ENCODE measurements around the gene CSMD2.

Gene CSMD2

DNA sequence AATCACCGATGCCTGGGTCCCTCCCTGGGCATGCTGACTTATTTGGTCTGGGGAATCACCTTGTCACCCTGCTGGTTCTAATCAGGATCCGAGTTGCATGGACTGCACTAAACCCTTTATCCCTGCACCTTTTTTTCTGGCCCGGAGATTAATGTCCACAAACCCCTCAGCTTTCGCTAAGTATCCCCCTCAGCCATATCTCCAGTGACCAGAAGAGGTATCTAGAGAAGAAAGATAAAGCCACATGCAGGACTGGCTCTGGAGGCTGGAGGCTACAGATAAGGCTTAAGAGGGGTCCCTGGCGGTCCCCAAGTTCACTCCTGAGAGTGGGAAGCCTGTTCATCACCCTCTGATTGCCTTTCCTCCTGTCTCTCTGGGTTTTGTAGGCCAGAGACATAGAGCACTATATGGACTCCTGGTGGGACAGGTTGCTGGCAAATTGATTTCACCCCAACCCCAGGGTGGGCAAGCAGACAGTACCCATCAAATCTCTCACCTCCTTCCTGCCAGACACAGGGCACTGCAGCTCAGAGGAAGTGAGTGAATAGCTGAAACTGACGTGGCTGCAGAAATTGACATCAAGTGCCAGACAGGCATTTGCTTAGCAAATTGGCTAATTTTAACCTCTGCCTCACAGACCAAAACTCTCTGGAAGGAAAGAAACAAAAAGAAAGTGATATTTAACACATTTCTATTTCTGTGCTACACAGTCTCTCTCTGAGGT, 262.4 kb downstream of the CSMD2 start:
- TF ChIP-seq, protein P1, sequence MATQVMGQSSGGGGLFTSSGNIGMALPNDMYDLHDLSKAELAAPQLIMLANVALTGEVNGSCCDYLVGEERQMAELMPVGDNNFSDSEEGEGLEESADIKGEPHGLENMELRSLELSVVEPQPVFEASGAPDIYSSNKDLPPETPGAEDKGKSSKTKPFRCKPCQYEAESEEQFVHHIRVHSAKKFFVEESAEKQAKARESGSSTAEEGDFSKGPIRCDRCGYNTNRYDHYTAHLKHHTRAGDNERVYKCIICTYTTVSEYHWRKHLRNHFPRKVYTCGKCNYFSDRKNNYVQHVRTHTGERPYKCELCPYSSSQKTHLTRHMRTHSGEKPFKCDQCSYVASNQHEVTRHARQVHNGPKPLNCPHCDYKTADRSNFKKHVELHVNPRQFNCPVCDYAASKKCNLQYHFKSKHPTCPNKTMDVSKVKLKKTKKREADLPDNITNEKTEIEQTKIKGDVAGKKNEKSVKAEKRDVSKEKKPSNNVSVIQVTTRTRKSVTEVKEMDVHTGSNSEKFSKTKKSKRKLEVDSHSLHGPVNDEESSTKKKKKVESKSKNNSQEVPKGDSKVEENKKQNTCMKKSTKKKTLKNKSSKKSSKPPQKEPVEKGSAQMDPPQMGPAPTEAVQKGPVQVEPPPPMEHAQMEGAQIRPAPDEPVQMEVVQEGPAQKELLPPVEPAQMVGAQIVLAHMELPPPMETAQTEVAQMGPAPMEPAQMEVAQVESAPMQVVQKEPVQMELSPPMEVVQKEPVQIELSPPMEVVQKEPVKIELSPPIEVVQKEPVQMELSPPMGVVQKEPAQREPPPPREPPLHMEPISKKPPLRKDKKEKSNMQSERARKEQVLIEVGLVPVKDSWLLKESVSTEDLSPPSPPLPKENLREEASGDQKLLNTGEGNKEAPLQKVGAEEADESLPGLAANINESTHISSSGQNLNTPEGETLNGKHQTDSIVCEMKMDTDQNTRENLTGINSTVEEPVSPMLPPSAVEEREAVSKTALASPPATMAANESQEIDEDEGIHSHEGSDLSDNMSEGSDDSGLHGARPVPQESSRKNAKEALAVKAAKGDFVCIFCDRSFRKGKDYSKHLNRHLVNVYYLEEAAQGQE (IDR thresholded peaks at IDR 0.05; ENCODE audit: insufficient read depth in 1 of 2, low read depth in 2 of 2, low read length in 2 of 2) = no peak
- TF ChIP-seq POLR2AphosphoS5 (IDR thresholded peaks at IDR 0.05; ENCODE audit: low read depth, low read length) (no peak), SIN3A (IDR thresholded peaks at IDR 0.05; ENCODE audit: borderline replicate concordance, insufficient read depth, low read length) (no peak), FOXP2 (optimal IDR thresholded peaks at IDR 0.05; ENCODE audit: borderline replicate concordance, extremely low read depth, extremely low read length, insufficient read depth) (no peak), TAF1 (IDR thresholded peaks at IDR 0.05; ENCODE audit: borderline replicate concordance, insufficient read depth, low read length) (no peak)

- TF ChIP-seq FOXP2 (optimal IDR thresholded peaks at IDR 0.05; ENCODE audit: borderline replicate concordance, extremely low read depth, extremely low read length, insufficient read depth) (no peak), TAF1 (IDR thresholded peaks at IDR 0.05; ENCODE audit: borderline replicate concordance, insufficient read depth, low read length) (no peak), POLR2AphosphoS5 (IDR thresholded peaks at IDR 0.05; ENCODE audit: low read depth, low read length) (no peak), SIN3A (IDR thresholded peaks at IDR 0.05; ENCODE audit: borderline replicate concordance, insufficient read depth, low read length) (no peak)
- TF ChIP-seq, protein P1 (IDR thresholded peaks at IDR 0.05; ENCODE audit: insufficient read depth in 1 of 2, low read depth in 2 of 2, low read length in 2 of 2) = no peak
Observed at GRCh38 chr1:33899746-33900145, 265.3 kb downstream of the CSMD2 start.

GRCh38 chr1:33898881-33899280, 266.1 kb downstream of the CSMD2 start:
- no peak for TF ChIP-seq TAF1 (IDR thresholded peaks at IDR 0.05; ENCODE audit: borderline replicate concordance, insufficient read depth, low read length)
- TF ChIP-seq, protein P1 (IDR thresholded peaks at IDR 0.05; ENCODE audit: insufficient read depth in 1 of 2, low read depth in 2 of 2, low read length in 2 of 2) = no peak
- TF ChIP-seq SIN3A (IDR thresholded peaks at IDR 0.05; ENCODE audit: borderline replicate concordance, insufficient read depth, low read length) = no peak
- no peak for TF ChIP-seq POLR2AphosphoS5 (IDR thresholded peaks at IDR 0.05; ENCODE audit: low read depth, low read length)
- no peak for TF ChIP-seq FOXP2 (optimal IDR thresholded peaks at IDR 0.05; ENCODE audit: borderline replicate concordance, extremely low read depth, extremely low read length, insufficient read depth)

GRCh38 chr1:33898406-33898805, 266.6 kb downstream of the CSMD2 start:
- TF ChIP-seq FOXP2 (optimal IDR thresholded peaks at IDR 0.05; ENCODE audit: borderline replicate concordance, extremely low read depth, extremely low read length, insufficient read depth) (no peak), TAF1 (IDR thresholded peaks at IDR 0.05; ENCODE audit: borderline replicate concordance, insufficient read depth, low read length) (no peak), SIN3A (IDR thresholded peaks at IDR 0.05; ENCODE audit: borderline replicate concordance, insufficient read depth, low read length) (no peak), POLR2AphosphoS5 (IDR thresholded peaks at IDR 0.05; ENCODE audit: low read depth, low read length) (no peak)
- TF ChIP-seq, protein P1 (IDR thresholded peaks at IDR 0.05; ENCODE audit: insufficient read depth in 1 of 2, low read depth in 2 of 2, low read length in 2 of 2) = no peak

All from PFSK-1 (cell line).